ENCODE data around the gene CASK.
A peak's percentile ranks its signal among the peaks of the same experiment; 100 is the strongest.

The CASK gene

GRCh38 chrX:41481264-41482109, 441.9 kb downstream of the CASK start:
- Histone ChIP-seq H3F3A (ENCODE audit: insufficient read depth, low read length) (no peaks in the 10 kb centered on the region), H3K27ac (ENCODE audit: low read length) (no peak overlapping the region), H3K4me3 (ENCODE audit: low read length) (no peak overlapping the region), H3K9me2 (replicated peaks; ENCODE audit: insufficient read depth, low read length) (no peaks in the 10 kb centered on the region), H3K4me2 (ENCODE audit: low read depth, low read length) (no peak overlapping the region), H3K9me3 (replicated peaks; ENCODE audit: insufficient read depth, low read length) (no peaks in the 10 kb centered on the region), H3K79me2 (ENCODE audit: low read length) (no peaks in the 10 kb centered on the region), H2AFZ (ENCODE audit: low read length) (no peak overlapping the region), H3K36me3 (replicated peaks; ENCODE audit: insufficient read depth, low read length) (no peaks in the 10 kb centered on the region), H4K20me1 (ENCODE audit: insufficient read depth, low read length) (no peaks in the 10 kb centered on the region), H3K9ac (ENCODE audit: low read length) (no peak overlapping the region), H3K4me1 (ENCODE audit: low read length) (no peaks in the 10 kb centered on the region), H3K27me3 (replicated peaks; ENCODE audit: insufficient read depth, low read length) (no peaks in the 10 kb centered on the region)
- no peak for DNase-seq
- TF ChIP-seq CTCF (IDR thresholded peaks at IDR 0.05; ENCODE audit: low read length) (peak; percentile 50), EZH2 (optimal IDR thresholded peaks at IDR 0.05; ENCODE audit: low read depth, low read length) (no peak), EZH2phosphoT487 (IDR thresholded peaks at IDR 0.05; ENCODE audit: low read length) (no peak)

- DNase-seq = no peak
- no peak overlapping the region for H3K4me3 ChIP-seq (ENCODE audit: low read length)
- no peaks in the 10 kb centered on the region for H3F3A ChIP-seq (ENCODE audit: insufficient read depth, low read length)
- H3K27ac ChIP-seq (ENCODE audit: low read length) = no peak overlapping the region
- no peaks in the 10 kb centered on the region for H3K36me3 ChIP-seq (replicated peaks; ENCODE audit: insufficient read depth, low read length)
- TF ChIP-seq EZH2phosphoT487 (IDR thresholded peaks at IDR 0.05; ENCODE audit: low read length) (no peak), CTCF (IDR thresholded peaks at IDR 0.05; ENCODE audit: low read length) (no peak), EZH2 (optimal IDR thresholded peaks at IDR 0.05; ENCODE audit: low read depth, low read length) (no peak)
- no peaks in the 10 kb centered on the region for H3K4me1 ChIP-seq (ENCODE audit: low read length)
- H3K79me2 ChIP-seq (ENCODE audit: low read length) = no peaks in the 10 kb centered on the region
- no peaks in the 10 kb centered on the region for H3K9me3 ChIP-seq (replicated peaks; ENCODE audit: insufficient read depth, low read length)
- no peak overlapping the region for H2AFZ ChIP-seq (ENCODE audit: low read length)
- H3K4me2 ChIP-seq (ENCODE audit: low read depth, low read length) = no peak overlapping the region
- H3K9me2 ChIP-seq (replicated peaks; ENCODE audit: insufficient read depth, low read length) = no peaks in the 10 kb centered on the region
- no peaks in the 10 kb centered on the region for H4K20me1 ChIP-seq (ENCODE audit: insufficient read depth, low read length)
- no peak overlapping the region for H3K9ac ChIP-seq (ENCODE audit: low read length)
- H3K27me3 ChIP-seq (replicated peaks; ENCODE audit: insufficient read depth, low read length) = no peaks in the 10 kb centered on the region
Observed at GRCh38 chrX:41480508-41481260, 442.7 kb downstream of the CASK start.

GRCh38 chrX:41478381-41478911, 444.9 kb downstream of the CASK start:
- Histone ChIP-seq H3K36me3 (replicated peaks; ENCODE audit: insufficient read depth, low read length) (no peaks in the 10 kb centered on the region), H3F3A (ENCODE audit: insufficient read depth, low read length) (no peaks in the 10 kb centered on the region), H3K27ac (ENCODE audit: low read length) (no peak overlapping the region), H3K79me2 (ENCODE audit: low read length) (no peaks in the 10 kb centered on the region), H2AFZ (ENCODE audit: low read length) (no peak overlapping the region), H3K9me3 (replicated peaks; ENCODE audit: insufficient read depth, low read length) (no peaks in the 10 kb centered on the region), H3K9me2 (replicated peaks; ENCODE audit: insufficient read depth, low read length) (no peaks in the 10 kb centered on the region), H3K4me3 (ENCODE audit: low read length) (no peak overlapping the region), H4K20me1 (ENCODE audit: insufficient read depth, low read length) (no peaks in the 10 kb centered on the region), H3K4me1 (ENCODE audit: low read length) (no peaks in the 10 kb centered on the region), H3K4me2 (ENCODE audit: low read depth, low read length) (no peak overlapping the region), H3K9ac (ENCODE audit: low read length) (no peak overlapping the region), H3K27me3 (replicated peaks; ENCODE audit: insufficient read depth, low read length) (no peaks in the 10 kb centered on the region)
- no peak for TF ChIP-seq EZH2 (optimal IDR thresholded peaks at IDR 0.05; ENCODE audit: low read depth, low read length)
- TF ChIP-seq CTCF (IDR thresholded peaks at IDR 0.05; ENCODE audit: low read length) = no peak
- no peak for TF ChIP-seq EZH2phosphoT487 (IDR thresholded peaks at IDR 0.05; ENCODE audit: low read length)
- no peak for DNase-seq
